PFSK-1 (cell line): ENCODE measurements around the gene MMEL1.

Source experiments
- POLR2AphosphoS5 ChIP-seq: IDR thresholded peaks from 2 replicates; pipeline ENCODE4 v1.6.1; 2012; ENCODE audit warnings: low read depth, mild to moderate bottlenecking, control low read depth, low read length, moderate library complexity
- SIN3A ChIP-seq: IDR thresholded peaks from 2 replicates; pipeline ENCODE4 v1.6.1; 2012; ENCODE audit warnings: mild to moderate bottlenecking, low read length, moderate library complexity, borderline replicate concordance; ENCODE audit not compliant: insufficient read depth
- TAF1 ChIP-seq: IDR thresholded peaks from 2 replicates; pipeline ENCODE4 v1.6.1; 2012; ENCODE audit warnings: low read length, control low read depth, borderline replicate concordance; ENCODE audit not compliant: insufficient read depth
- TF ChIP-seq, protein P1 (sequence below), 2 experiments: IDR thresholded peaks; 2 replicates each; pipeline versions ENCODE4 v1.6.1 to v1.8.0; 2011 to 2012; ENCODE audit warnings: low read depth in 2 of 2, low read length in 2 of 2, control low read depth in 1 of 2, inconsistent platforms in 1 of 2, mild to moderate bottlenecking in 1 of 2, moderate library complexity in 1 of 2; ENCODE audit not compliant: insufficient read depth in 1 of 2

- TF ChIP-seq POLR2AphosphoS5 (peak; percentile 72; the same call in 1 of the 2 replicates), TAF1 (no peak), SIN3A (no peak)
- TF ChIP-seq, protein P1, sequence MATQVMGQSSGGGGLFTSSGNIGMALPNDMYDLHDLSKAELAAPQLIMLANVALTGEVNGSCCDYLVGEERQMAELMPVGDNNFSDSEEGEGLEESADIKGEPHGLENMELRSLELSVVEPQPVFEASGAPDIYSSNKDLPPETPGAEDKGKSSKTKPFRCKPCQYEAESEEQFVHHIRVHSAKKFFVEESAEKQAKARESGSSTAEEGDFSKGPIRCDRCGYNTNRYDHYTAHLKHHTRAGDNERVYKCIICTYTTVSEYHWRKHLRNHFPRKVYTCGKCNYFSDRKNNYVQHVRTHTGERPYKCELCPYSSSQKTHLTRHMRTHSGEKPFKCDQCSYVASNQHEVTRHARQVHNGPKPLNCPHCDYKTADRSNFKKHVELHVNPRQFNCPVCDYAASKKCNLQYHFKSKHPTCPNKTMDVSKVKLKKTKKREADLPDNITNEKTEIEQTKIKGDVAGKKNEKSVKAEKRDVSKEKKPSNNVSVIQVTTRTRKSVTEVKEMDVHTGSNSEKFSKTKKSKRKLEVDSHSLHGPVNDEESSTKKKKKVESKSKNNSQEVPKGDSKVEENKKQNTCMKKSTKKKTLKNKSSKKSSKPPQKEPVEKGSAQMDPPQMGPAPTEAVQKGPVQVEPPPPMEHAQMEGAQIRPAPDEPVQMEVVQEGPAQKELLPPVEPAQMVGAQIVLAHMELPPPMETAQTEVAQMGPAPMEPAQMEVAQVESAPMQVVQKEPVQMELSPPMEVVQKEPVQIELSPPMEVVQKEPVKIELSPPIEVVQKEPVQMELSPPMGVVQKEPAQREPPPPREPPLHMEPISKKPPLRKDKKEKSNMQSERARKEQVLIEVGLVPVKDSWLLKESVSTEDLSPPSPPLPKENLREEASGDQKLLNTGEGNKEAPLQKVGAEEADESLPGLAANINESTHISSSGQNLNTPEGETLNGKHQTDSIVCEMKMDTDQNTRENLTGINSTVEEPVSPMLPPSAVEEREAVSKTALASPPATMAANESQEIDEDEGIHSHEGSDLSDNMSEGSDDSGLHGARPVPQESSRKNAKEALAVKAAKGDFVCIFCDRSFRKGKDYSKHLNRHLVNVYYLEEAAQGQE (IDR thresholded peaks at IDR 0.05; ENCODE audit: insufficient read depth in 1 of 2, low read depth in 2 of 2, low read length in 2 of 2): no peak
Observed at GRCh38 chr1:2642560-2643413, 10.0 kb upstream of the MMEL1 start.
